ENCODE measurements around the gene RARB. TPM values are rescaled to one million over a fixed set of nuclear protein-coding genes. Genes with fewer than 3 reads are reported as not detected.
A peak's percentile ranks its signal among the peaks of the same experiment; 100 is the strongest.

RARB gene
- polyA plus RNA-seq, 1 experiment = 7.8 TPM

- TF ChIP-seq, protein P1, sequence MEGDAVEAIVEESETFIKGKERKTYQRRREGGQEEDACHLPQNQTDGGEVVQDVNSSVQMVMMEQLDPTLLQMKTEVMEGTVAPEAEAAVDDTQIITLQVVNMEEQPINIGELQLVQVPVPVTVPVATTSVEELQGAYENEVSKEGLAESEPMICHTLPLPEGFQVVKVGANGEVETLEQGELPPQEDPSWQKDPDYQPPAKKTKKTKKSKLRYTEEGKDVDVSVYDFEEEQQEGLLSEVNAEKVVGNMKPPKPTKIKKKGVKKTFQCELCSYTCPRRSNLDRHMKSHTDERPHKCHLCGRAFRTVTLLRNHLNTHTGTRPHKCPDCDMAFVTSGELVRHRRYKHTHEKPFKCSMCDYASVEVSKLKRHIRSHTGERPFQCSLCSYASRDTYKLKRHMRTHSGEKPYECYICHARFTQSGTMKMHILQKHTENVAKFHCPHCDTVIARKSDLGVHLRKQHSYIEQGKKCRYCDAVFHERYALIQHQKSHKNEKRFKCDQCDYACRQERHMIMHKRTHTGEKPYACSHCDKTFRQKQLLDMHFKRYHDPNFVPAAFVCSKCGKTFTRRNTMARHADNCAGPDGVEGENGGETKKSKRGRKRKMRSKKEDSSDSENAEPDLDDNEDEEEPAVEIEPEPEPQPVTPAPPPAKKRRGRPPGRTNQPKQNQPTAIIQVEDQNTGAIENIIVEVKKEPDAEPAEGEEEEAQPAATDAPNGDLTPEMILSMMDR (IDR thresholded peaks at IDR 0.05; ENCODE audit: insufficient read depth, low read depth, low read length) = no peak
- DNase-seq (ENCODE audit: low read depth) = no peak
- no peaks in the 10 kb centered on the region for H3K36me3 ChIP-seq (ENCODE audit: control insufficient read depth, insufficient read depth, low read length)
- ChIA-PET POLR2A (no interaction called here), CTCF (no interaction called here)
- H3K27me3 ChIP-seq (ENCODE audit: control insufficient read depth, insufficient read depth, low read length) = no peaks in the 10 kb centered on the region
- no peak overlapping the region for H3K4me3 ChIP-seq (ENCODE audit: low read depth, low read length)
Observed at GRCh38 chr3:25437953-25438352, 9.9 kb downstream of the RARB start.

DNA sequence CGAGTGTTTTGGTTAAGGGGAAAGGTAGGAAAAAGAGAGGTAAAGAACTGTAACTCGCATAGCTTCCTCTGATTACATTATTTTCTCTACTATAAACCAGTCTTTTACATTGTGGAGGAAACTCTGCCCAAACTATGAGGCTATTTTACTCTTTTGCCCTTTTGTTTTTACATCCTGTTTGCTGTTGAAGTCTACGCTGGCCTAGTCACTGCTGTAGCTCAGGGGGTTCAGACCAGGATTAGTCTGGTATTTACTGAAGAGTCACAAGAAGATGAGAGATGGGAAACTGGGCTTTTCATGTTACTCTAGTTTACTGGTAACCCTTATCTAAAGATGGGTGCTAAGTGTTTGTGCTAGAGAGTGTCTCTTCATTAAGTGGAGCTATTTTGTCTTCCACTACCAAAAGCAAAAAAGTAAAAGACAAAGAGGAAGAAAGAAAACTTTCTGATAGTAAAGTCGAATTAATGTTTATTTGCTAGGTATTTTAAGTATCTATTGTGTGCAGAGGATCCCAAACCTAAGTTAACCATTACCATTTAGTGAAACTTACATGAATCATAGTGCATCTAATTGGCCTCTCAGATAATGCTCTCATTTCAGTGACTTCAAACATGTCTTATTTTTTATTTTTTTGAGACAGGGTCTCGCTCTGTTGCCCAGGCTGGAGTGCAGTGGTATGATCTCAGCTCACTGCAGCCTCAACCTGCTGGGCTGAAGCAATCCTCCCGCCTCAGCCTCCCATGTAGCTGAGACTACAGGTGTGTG is 10.9 kb downstream of the RARB start:
- TF ChIP-seq, protein P1 (IDR thresholded peaks at IDR 0.05; ENCODE audit: insufficient read depth, low read depth, low read length) = no peak
- no peak for DNase-seq (ENCODE audit: low read depth)
- Histone ChIP-seq H3K36me3 (ENCODE audit: control insufficient read depth, insufficient read depth, low read length) (no peaks in the 10 kb centered on the region), H3K27me3 (ENCODE audit: control insufficient read depth, insufficient read depth, low read length) (no peaks in the 10 kb centered on the region), H3K4me3 (ENCODE audit: low read depth, low read length) (no peak overlapping the region)
- POLR2A ChIA-PET = no interaction called here
- CTCF ChIA-PET = interaction anchor here (0.5 kb wide), 1 partner anchor 312 kb away, joined by 3 read pairs; no protein-coding TSS in a partner anchor

DNA sequence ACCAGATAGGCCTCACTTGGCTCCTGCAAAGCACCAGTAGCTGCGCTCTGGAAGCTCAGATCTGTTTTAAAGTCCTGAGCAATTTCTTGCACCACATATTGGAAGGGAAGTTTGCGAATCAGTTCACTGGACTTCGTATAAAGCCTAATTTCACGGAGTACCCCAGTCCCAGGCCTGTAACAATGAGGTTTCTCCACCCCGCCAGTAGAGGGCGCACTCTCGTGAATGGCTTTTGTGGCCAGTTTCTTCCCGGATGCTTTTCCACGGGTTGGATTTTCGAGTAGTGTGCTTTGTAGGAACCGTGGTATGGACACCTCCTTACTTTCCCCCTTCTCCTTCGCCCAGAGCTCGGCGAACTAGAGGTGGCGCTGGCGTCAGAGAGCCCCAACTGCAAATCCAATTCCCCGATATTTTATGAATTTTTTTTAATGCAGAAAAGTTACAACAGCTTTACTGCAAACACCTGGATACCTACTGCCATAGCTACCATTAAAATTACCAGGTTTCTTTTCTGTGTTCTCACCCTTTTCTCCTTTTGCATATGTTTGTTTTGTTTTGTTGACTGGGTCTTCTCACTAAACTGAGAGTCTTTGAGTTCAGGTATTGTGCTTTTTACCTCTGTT is 13.3 kb downstream of the RARB start:
- Histone ChIP-seq H3K36me3 (ENCODE audit: control insufficient read depth, insufficient read depth, low read length) (no peaks in the 10 kb centered on the region), H3K27me3 (ENCODE audit: control insufficient read depth, insufficient read depth, low read length) (no peaks in the 10 kb centered on the region), H3K4me3 (ENCODE audit: low read depth, low read length) (no peak overlapping the region)
- no peak for DNase-seq (ENCODE audit: low read depth)
- TF ChIP-seq, protein P1 (IDR thresholded peaks at IDR 0.05; ENCODE audit: insufficient read depth, low read depth, low read length) = peak; percentile 63
- POLR2A ChIA-PET = no interaction called here
- CTCF ChIA-PET = interaction anchor here (0.6 to 2.1 kb wide), 7 partner anchors 9 to 151 kb away, joined by 3 to 8 read pairs (median 4); no protein-coding TSS in a partner anchor

DNA sequence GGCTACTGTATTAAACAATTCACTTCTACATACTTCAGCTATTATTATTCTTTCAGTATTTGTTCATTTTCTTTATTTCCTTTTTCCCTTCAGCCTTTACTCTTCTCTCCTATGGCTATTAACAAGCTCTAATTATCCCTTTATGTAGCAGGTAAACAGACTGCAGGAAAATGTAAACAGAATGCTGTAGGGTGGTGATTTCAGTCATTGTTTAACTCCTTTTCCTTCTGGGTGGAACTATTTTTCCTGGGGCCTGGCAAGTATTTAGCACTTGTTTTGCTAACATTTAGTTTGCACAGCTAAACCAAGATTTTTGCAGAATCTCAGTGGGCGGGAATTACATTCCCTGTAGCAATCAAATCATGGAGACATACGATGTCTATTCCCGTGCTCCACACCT is 14.4 kb downstream of the RARB start:
- ChIA-PET CTCF (interaction anchor here (0.9 to 2.1 kb wide), 6 partner anchors 10 to 151 kb away, joined by 3 to 8 read pairs (median 4); no protein-coding TSS in a partner anchor), POLR2A (no interaction called here)
- DNase-seq (ENCODE audit: low read depth) = no peak
- TF ChIP-seq, protein P1 (IDR thresholded peaks at IDR 0.05; ENCODE audit: insufficient read depth, low read depth, low read length) = no peak
- Histone ChIP-seq H3K27me3 (ENCODE audit: control insufficient read depth, insufficient read depth, low read length) (no peaks in the 10 kb centered on the region), H3K36me3 (ENCODE audit: control insufficient read depth, insufficient read depth, low read length) (no peaks in the 10 kb centered on the region), H3K4me3 (ENCODE audit: low read depth, low read length) (no peak overlapping the region)

DNA sequence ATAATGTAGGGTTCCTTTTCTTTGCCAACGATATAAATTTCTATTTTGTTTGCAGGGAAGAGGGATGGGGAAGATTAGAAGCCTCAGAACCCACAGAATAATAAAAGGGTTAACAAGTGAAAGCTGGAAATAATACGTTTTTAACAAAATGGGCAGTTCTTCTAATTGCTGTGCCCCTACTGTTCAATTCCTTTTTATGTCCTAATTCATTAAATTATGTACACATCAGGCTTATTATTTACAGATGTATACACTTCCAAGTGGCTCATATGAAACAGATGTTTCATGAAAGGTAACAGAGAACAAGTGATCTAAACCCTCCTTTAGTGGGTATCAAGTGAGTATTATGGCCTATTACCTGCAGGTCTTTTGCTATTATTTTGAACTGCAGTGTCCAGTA is 16.2 kb downstream of the RARB start:
- CTCF ChIA-PET = no interaction called here
- H3K4me3 ChIP-seq (ENCODE audit: low read depth, low read length) = no peak overlapping the region
- POLR2A ChIA-PET = no interaction called here
- TF ChIP-seq, protein P1 (IDR thresholded peaks at IDR 0.05; ENCODE audit: insufficient read depth, low read depth, low read length) = no peak
- no peaks in the 10 kb centered on the region for H3K36me3 ChIP-seq (ENCODE audit: control insufficient read depth, insufficient read depth, low read length)
- no peaks in the 10 kb centered on the region for H3K27me3 ChIP-seq (ENCODE audit: control insufficient read depth, insufficient read depth, low read length)
- no peak for DNase-seq (ENCODE audit: low read depth)
